ENCODE data around the gene ZBTB25.

ZBTB25 gene

DNA sequence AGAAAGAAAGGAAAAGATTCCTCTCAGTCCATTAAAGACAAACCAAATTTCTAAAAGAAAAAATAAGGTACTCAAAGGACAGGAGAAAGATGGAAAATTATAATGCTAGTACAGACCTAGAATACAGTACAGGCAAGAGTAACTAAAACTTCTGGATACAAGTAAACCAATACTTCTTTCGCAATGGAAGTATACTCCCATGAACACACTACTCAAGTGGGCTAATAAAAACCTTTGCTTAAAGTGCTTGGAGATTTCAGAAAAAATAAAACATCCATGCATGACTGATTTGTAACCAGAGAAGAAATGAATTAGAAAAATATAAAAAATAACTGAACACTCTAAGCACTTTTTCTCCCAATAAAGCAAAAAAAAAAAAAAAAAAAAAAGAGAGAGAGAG lies 3.5 kb downstream of the ZBTB25 start:
- in situ Hi-C loops (cut with HindIII; ENCODE audit: low sequenced_read_pairs): no loop called here
- TF ChIP-seq, protein P1, sequence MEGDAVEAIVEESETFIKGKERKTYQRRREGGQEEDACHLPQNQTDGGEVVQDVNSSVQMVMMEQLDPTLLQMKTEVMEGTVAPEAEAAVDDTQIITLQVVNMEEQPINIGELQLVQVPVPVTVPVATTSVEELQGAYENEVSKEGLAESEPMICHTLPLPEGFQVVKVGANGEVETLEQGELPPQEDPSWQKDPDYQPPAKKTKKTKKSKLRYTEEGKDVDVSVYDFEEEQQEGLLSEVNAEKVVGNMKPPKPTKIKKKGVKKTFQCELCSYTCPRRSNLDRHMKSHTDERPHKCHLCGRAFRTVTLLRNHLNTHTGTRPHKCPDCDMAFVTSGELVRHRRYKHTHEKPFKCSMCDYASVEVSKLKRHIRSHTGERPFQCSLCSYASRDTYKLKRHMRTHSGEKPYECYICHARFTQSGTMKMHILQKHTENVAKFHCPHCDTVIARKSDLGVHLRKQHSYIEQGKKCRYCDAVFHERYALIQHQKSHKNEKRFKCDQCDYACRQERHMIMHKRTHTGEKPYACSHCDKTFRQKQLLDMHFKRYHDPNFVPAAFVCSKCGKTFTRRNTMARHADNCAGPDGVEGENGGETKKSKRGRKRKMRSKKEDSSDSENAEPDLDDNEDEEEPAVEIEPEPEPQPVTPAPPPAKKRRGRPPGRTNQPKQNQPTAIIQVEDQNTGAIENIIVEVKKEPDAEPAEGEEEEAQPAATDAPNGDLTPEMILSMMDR (IDR thresholded peaks at IDR 0.05; ENCODE audit: low read depth, low read length): no peak
- no peak for DNase-seq (ENCODE audit: low read depth, low spot score)
- no peak overlapping the region for H3K4me3 ChIP-seq (ENCODE audit: low read depth, low read length)

DNA sequence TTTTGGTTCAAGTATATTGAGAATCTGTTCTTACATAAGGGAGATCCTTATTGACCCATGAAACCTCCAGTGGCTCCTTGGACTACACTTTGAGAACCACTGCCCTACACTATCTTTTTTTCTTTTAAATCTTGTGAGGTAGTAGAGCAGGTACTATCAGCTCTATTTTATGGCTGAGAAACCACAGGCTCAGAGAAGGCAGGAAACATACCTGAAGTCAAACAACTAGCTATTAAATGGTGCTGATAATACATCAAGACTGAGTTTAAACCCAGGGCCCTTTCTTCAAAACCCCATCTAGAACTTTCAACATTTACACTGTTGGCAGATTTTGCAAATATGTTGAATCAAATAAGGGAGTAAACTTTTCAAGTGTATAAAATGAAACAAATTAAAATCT lies 6.9 kb downstream of the ZBTB25 start:
- TF ChIP-seq, protein P1 (IDR thresholded peaks at IDR 0.05; ENCODE audit: low read depth, low read length): no peak
- in situ Hi-C loops (cut with HindIII; ENCODE audit: low sequenced_read_pairs): no loop called here
- DNase-seq (ENCODE audit: low read depth, low spot score): no peak
- no peak overlapping the region for H3K4me3 ChIP-seq (ENCODE audit: low read depth, low read length)

DNA sequence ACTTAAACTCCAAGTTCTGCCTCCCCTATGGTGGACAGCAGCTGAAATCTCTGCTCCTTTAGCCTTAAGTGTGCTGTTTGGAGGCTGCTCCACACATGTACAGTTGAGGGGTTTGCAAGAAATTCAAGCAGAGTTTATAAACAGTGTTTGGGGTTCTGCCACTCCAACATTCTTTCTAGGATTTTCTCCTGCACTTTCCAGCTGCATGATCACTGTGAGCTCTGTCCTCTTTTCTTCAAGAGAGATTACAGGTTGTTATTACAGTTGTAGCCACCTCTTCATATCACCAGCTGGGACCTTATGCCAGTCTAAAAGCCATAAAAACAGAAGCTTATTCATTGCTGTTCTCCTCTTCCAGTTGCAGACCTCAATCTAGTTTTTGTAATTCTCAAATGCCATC lies 8.4 kb downstream of the ZBTB25 start:
- in situ Hi-C loops (cut with HindIII; ENCODE audit: low sequenced_read_pairs): no loop called here
- no peak overlapping the region for H3K4me3 ChIP-seq (ENCODE audit: low read depth, low read length)
- DNase-seq (ENCODE audit: low read depth, low spot score): no peak
- TF ChIP-seq, protein P1 (IDR thresholded peaks at IDR 0.05; ENCODE audit: low read depth, low read length): no peak

DNA sequence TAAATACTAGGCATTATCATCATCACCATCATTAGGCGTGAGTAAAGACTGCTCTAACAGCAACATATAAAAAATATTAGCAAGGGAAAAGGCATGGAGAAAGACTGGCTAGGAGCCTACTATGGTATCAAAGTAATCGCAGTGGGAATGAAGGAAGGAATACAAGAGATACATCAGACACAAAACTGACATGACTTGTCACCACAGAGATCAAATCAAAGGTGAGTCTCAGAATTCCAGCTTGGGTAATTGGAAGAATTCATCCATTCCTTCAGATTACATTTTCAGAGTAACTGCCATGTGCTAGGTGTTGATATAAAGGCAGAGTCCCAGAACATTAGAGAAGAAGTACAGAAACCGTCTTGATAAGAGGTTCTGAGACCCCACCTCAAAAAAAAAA lies 10.2 kb downstream of the ZBTB25 start:
- DNase-seq (ENCODE audit: low read depth, low spot score): no peak
- TF ChIP-seq, protein P1 (IDR thresholded peaks at IDR 0.05; ENCODE audit: low read depth, low read length): no peak
- H3K4me3 ChIP-seq (ENCODE audit: low read depth, low read length): no peak overlapping the region
- in situ Hi-C loops (cut with HindIII; ENCODE audit: low sequenced_read_pairs): no loop called here

DNA sequence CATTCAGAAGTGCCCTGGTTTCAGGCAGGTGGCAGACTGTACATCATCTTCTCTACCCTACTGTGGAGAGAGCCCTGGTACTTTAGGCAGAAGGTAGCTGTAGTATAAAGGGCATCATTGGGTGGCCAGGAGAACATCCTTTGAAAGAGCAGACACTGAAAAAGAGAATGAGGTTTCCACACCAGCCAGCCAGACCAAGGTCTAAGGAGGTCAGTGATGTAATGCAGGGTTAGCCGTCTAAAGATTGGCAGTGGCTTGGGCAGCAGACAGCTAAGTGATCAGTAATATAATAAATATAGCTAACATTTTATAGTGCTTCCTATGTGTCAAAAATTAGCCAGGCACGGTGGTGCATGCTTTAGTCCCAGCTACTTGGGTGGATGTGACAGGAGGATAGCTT lies 12.0 kb downstream of the ZBTB25 start:
- in situ Hi-C loops (cut with HindIII; ENCODE audit: low sequenced_read_pairs): no loop called here
- no peak for DNase-seq (ENCODE audit: low read depth, low spot score)
- TF ChIP-seq, protein P1 (IDR thresholded peaks at IDR 0.05; ENCODE audit: low read depth, low read length): no peak
- H3K4me3 ChIP-seq (ENCODE audit: low read depth, low read length): no peak overlapping the region

DNA sequence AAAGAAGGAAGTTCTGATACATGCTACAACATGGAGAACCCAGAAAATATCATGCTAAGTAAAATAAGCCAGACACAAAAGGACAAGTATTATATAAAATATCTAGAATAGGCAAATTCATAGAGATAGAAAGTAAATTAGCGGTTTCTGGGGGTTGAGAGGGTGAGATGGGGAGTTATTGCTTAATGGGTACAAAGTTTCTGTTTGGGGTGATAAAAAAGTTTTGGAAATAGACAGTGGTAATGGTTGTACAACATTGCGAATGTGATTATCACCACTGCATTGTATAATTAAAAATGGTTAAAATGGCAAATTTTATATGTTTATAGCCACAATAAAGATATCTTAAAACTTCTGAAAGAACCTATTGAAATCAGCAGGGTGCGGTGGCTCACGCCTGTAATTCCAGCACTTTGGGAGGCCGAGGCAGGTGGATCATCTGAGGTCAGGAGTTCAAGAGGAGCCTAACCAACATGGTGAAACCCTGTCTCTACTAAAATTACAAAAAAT lies 15.0 kb downstream of the ZBTB25 start:
- TF ChIP-seq, protein P1 (IDR thresholded peaks at IDR 0.05; ENCODE audit: low read depth, low read length): no peak
- in situ Hi-C loops (cut with HindIII; ENCODE audit: low sequenced_read_pairs): no loop called here
- no peak overlapping the region for H3K4me3 ChIP-seq (ENCODE audit: low read depth, low read length)
- no peak for DNase-seq (ENCODE audit: low read depth, low spot score)
